ENCODE measurements around the gene GPHA2. TPM values are rescaled to one million over a fixed set of nuclear protein-coding genes. Genes with fewer than 3 reads are reported as not detected.
A peak's percentile ranks its signal among the peaks of the same experiment; 100 is the strongest.

The GPHA2 gene
- polyA plus RNA-seq, 1 of the 3 experiments (the other 2 are of a cell fraction), result not detected

- Histone ChIP-seq H2AFZ (ENCODE audit: low read depth) (no peak overlapping the region), H3K4me1 (ENCODE audit: control insufficient read depth in 1 of 2, insufficient read depth in 2 of 2, low read depth in 1 of 2, low read length in 1 of 2) (peaks cover 0 to 12% of the 10 kb centered on the region in 2 experiments; a peak in 1 of 4 replicates), H3K79me2 (ENCODE audit: insufficient read depth) (no peaks in the 10 kb centered on the region), H3K9ac (no peak overlapping the region), H3K4me2 (no peak overlapping the region), H3F3A (replicated peaks; ENCODE audit: insufficient read depth) (peaks cover 5% of the 10 kb centered on the region), H4K20me1 (ENCODE audit: insufficient read depth) (no peaks in the 10 kb centered on the region), H3K9me2 (no peaks in the 10 kb centered on the region), H3K36me3 (replicated peaks in 1 of 2; ENCODE audit: control insufficient read depth in 1 of 2, insufficient read depth in 2 of 2, low read length in 1 of 2) (no peaks in the 10 kb centered on the region), H3K4me3 (ENCODE audit: low read depth in 2 of 2, low read length in 1 of 2) (no peak overlapping the region), H3K9me3 (no peaks in the 10 kb centered on the region), H3K27me3 (ENCODE audit: insufficient read depth) (no peaks in the 10 kb centered on the region), H3K27ac (ENCODE audit: low read depth in 2 of 2, low read length in 1 of 2) (no peak overlapping the region)
- POLR2A ChIA-PET, result interaction anchor here (0.6 to 1.3 kb wide), 2 partner anchors 10 to 27 kb away, joined by 3 to 5 read pairs; partner anchors contain the start of gene EHD1
- CTCF ChIA-PET, result interaction anchor here (0.6 to 26.7 kb wide), 8 partner anchors 13 to 71 kb away, joined by 3 to 530 read pairs (median 6); partner anchors contain the start of genes CDC42BPG and EHD1
- 59% methylated on average over 6 of the region's 9 CpGs for WGBS (ENCODE audit: low lambda C conversion rate)
- no peak for TF ChIP-seq EZH2phosphoT487 (IDR thresholded peaks at IDR 0.05; ENCODE audit: borderline replicate concordance, low read depth)
- no peak for DNase-seq
These were observed 46.8 kb downstream of the GPHA2 start for GRCh38 chr11:64888729-64889511.

- H3K79me2 ChIP-seq (ENCODE audit: insufficient read depth), result no peaks in the 10 kb centered on the region
- H3K9me2 ChIP-seq, result no peaks in the 10 kb centered on the region
- no peak for DNase-seq
- H3K27me3 ChIP-seq (ENCODE audit: insufficient read depth), result no peaks in the 10 kb centered on the region
- no peaks in the 10 kb centered on the region for H3K36me3 ChIP-seq (replicated peaks in 1 of 2; ENCODE audit: control insufficient read depth in 1 of 2, insufficient read depth in 2 of 2, low read length in 1 of 2)
- peaks cover 0 to 12% of the 10 kb centered on the region in 2 experiments; a peak in 1 of 4 replicates for H3K4me1 ChIP-seq (ENCODE audit: control insufficient read depth in 1 of 2, insufficient read depth in 2 of 2, low read depth in 1 of 2, low read length in 1 of 2)
- H3K9me3 ChIP-seq, result no peaks in the 10 kb centered on the region
- 0 out of 2 replicates have a peak overlapping the region, but pooled peaks have one; percentile 47 for H3K4me2 ChIP-seq
- no peak overlapping the region; a peak in 1 of 4 replicates for H3K4me3 ChIP-seq (ENCODE audit: low read depth in 2 of 2, low read length in 1 of 2)
- POLR2A ChIA-PET, result interaction anchor here (0.6 to 1.3 kb wide), 2 partner anchors 9 to 28 kb away, joined by 3 to 5 read pairs; partner anchors contain the start of gene EHD1
- H4K20me1 ChIP-seq (ENCODE audit: insufficient read depth), result no peaks in the 10 kb centered on the region
- H3K9ac ChIP-seq, result no peak overlapping the region
- CTCF ChIA-PET, result interaction anchor here (0.5 to 26.7 kb wide), 37 partner anchors 9 to 500 kb away, joined by 3 to 530 read pairs (median 4); partner anchors contain the start of genes ARL2, CDC42BPG and EHD1
- no peak for TF ChIP-seq SMC3 (IDR thresholded peaks at IDR 0.05; ENCODE audit: low read depth, low read length)
- no peak for TF ChIP-seq IRF3 (IDR thresholded peaks at IDR 0.05; ENCODE audit: low read depth, low read length)
- TF ChIP-seq EP300 (IDR thresholded peaks at IDR 0.05; ENCODE audit: borderline replicate concordance in 1 of 2, low read depth in 1 of 2, low read length in 1 of 2), result no peak
- no peak for TF ChIP-seq TAF1 (IDR thresholded peaks at IDR 0.05; ENCODE audit: borderline replicate concordance, low read depth, low read length)
- no peak for TF ChIP-seq MAX (IDR thresholded peaks at IDR 0.05; ENCODE audit: low read depth)
- no peak for TF ChIP-seq ZBTB33 (IDR thresholded peaks at IDR 0.05; ENCODE audit: borderline replicate concordance, low read depth)
- no peak for TF ChIP-seq RFX5 (IDR thresholded peaks at IDR 0.05; ENCODE audit: low read length)
- TF ChIP-seq JUND (IDR thresholded peaks at IDR 0.05), result no peak
- TF ChIP-seq USF2 (IDR thresholded peaks at IDR 0.05; ENCODE audit: borderline replicate concordance, low read depth, low read length), result no peak
- TF ChIP-seq TCF12 (IDR thresholded peaks at IDR 0.05), result no peak
- no peak for TF ChIP-seq FOXJ3 (CRISPR knock-in tag; IDR thresholded peaks at IDR 0.05)
- TF ChIP-seq CTCF (IDR thresholded peaks at IDR 0.05), result no peak
- TF ChIP-seq YY1 (IDR thresholded peaks at IDR 0.05; ENCODE audit: low read depth), result no peak
- no peak for TF ChIP-seq NRF1 (IDR thresholded peaks at IDR 0.05; ENCODE audit: low read depth, low read length)
- no peak for TF ChIP-seq NFIC (IDR thresholded peaks at IDR 0.05; ENCODE audit: borderline replicate concordance)
- no peak for TF ChIP-seq POLR2AphosphoS5 (IDR thresholded peaks at IDR 0.05; ENCODE audit: low read depth, low read length)
- TF ChIP-seq PBX3 (IDR thresholded peaks at IDR 0.05), result no peak
- peaks cover 5% of the 10 kb centered on the region for H3F3A ChIP-seq (replicated peaks; ENCODE audit: insufficient read depth)
- WGBS (ENCODE audit: low lambda C conversion rate), result 74% methylated on average over 8 of the region's 8 CpGs
- no peak overlapping the region for H3K27ac ChIP-seq (ENCODE audit: low read depth in 2 of 2, low read length in 1 of 2)
- peak overlapping the region; percentile 100 for H2AFZ ChIP-seq (ENCODE audit: low read depth)
These were observed 47.3 kb downstream of the GPHA2 start for GRCh38 chr11:64888406-64888728.
